Retina (tissue), 1 donor: ENCODE data around the gene FOCAD.
"Not testable (repeated sequence)": the region's sequence is repeated elsewhere in the genome, so short reads cannot be mapped to it uniquely, and the experiment has no call there.

ENCODE experiments used
- DNase-seq: peaks from one replicate; pipeline ENCODE4 v3.0.0-alpha.2; 2016

FOCAD gene

DNA sequence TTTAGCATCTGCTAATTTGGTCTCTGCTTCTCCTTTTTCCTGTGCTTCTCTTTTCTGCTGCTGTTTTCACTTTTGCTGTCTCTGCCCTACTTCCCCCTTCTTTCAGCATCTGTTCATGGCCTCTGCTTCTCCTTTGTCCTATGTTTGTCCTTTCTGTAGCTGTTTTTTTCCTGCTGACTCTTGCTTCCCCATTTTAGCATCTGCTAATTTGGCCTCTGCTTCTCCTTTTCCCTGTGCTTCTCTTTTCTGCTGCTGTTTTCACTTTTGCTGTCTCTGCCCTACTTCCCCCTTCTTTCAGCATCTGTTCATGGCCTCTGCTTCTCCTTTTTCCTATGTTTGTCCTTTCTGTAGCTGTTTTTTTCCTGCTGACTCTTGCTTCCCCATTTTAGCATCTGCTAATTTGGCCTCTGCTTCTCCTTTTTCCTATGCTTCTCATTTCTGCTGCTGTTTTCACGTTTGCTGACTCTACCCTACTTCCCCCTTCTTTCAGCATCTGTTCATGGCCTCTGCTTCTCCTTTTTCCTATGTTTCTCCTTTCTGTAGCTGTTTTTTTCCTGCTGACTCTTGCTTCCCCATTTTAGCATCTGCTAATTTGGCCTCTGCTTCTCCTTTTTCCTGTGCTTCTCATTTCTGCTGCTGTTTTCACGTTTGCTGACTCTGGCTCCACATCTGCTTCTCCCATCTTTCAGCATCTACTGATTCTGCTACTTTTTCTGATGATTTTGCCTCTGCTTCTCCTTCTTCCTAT, 290.3 kb downstream of the FOCAD start:
- not testable (repeated sequence) for DNase-seq

DNA sequence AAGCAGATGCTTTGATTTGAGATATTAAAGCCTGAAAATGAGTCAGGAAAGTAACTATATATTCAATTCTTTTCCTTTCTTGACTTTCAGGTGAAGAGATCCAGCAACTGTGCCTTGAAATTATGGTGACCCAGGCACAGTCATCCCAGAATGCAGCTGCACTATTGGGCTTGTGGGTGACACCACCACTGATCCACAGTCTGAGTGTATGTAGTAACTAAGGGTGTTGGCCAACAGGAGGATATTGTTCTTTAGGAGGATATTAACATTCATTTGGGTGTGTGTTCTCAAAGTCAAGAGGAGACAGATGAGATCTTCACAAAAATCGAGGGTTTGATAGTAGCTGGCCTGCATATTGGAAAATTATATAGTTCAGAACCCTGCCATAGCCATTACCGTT, 294.2 kb downstream of the FOCAD start:
- no peak for DNase-seq

- no peak for DNase-seq
These were observed 296.9 kb downstream of the FOCAD start for GRCh38 chr9:20980832-20981455.

DNA sequence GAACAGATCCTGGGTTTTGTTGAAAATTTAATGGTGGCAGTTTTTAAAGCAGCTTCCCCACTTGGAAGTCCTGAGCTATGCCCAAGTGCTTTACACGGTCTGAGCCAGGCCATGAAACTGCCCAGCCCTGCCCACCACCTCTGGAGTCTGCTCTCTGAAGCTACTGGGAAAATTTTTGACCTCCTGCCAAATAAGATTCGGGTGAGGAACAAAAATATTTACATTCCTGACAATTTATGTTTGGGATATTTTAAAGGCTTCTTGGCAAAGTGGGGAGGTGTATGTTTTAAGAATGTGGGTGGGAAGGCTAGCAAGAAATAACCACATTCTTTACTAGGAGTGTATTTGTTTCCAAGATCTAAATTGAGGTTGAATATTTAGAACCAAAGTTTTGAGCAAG, 297.4 kb downstream of the FOCAD start:
- DNase-seq = no peak

GRCh38 chr9:20984506-20984905, 300.4 kb downstream of the FOCAD start:
- no peak for DNase-seq

GRCh38 chr9:20985851-20986600, 302.0 kb downstream of the FOCAD start:
- DNase-seq = no peak

DNA sequence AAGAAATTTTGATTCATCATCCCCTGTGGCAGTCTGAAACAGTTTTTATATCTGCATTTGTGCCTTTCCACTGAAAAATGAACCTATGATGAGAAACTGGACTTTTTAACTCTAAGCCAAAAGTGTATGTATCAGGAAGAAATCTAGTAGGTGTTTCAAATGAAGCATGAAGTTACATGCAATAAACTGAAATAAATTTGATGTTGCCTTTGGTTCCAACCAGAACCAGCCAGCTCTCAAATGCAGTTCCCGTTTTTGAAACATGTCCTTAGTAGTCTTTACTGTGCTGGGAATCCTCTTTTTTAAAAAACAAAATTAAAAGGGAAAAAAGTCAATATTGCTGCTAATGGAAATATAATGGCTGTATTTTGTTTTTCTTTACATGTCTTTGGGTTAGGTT, 303.5 kb downstream of the FOCAD start:
- DNase-seq = no peak

- DNase-seq = no peak
These were observed 304.0 kb downstream of the FOCAD start for GRCh38 chr9:20988061-20988460.

DNA sequence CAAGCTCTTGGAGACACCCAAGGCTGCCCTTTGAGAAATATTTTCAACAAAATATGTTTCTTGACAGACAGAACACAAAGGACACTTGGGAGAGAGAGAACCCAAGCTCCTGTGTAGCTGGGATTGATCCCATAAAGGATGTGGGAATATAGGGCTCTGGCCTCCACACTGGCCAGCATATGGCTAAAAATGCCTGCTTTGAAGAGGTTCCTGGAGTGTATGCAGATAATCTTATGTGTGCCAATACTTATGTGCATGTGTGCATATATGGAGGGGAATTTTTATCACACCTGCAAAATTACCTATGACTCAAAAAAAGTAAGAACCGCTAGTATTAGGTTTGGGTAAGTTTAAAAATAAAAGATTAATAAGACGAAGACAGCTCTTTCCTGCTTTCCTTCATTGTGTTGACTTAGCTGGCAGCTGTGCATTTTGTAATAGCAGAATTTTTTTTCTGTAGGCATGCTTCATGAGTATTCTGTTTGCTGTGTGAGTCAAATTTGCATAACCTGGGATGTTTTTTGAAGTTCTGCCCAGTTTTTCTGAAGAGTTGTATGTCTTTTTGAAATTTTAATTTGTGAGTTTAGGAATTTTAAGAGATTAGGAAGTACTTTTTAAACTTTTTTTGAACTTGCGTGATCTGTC, 304.7 kb downstream of the FOCAD start:
- no peak for DNase-seq

GRCh38 chr9:20989923-20990341, 305.9 kb downstream of the FOCAD start:
- DNase-seq = no peak

DNA sequence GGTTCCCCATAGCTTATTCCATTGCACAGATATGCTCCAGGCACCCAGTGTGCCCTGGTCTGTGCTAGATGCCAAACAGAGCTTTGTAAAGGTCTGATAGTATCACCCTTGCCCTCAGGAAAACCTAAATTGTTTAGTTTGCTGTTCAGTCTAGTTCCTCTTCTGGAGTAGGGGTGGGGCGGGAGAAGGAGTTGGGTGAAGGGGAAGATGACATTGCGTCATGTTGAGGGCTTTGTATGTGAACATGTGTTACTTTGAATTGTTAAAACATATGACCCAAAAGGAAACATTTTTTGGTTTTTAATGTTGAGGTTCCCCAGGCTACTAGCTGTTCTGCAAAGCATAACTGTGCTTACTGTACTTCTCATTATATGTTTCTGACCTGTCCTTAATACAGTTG, 306.8 kb downstream of the FOCAD start:
- no peak for DNase-seq

GRCh38 chr9:20994486-20994885, 310.4 kb downstream of the FOCAD start:
- no peak for DNase-seq

- DNase-seq = no peak
These were observed 311.6 kb downstream of the FOCAD start for GRCh38 chr9:20995616-20996015.

- no peak for DNase-seq
These were observed 312.8 kb downstream of the FOCAD start for GRCh38 chr9:20996809-20997208.

DNA sequence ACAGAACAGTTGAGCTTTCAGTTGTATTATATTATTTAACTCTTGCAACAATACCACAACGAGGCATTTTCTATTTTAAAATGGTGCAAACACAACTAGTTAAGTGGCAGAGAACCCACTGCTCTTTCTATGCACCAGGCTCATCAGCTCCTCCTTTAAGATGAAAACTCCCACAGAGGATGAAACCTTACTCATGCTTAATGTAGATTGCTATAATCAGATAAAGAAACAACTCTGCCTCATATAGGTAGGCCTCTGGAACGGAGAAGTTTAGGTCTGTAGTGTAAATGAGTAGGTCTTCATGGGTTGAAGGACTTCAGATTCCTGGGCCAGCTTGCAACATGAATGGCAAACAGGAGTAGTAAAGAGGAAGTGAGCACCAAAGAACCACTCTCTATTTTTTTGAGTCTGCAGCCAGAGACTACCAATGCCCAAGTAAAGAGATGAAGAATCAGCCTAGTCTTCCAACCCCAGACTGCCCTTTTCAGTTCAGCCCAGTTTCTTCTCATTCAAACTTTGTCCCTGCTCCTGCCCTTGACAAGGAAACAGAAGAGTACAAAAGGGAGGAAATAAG, 313.5 kb downstream of the FOCAD start:
- DNase-seq = no peak

DNA sequence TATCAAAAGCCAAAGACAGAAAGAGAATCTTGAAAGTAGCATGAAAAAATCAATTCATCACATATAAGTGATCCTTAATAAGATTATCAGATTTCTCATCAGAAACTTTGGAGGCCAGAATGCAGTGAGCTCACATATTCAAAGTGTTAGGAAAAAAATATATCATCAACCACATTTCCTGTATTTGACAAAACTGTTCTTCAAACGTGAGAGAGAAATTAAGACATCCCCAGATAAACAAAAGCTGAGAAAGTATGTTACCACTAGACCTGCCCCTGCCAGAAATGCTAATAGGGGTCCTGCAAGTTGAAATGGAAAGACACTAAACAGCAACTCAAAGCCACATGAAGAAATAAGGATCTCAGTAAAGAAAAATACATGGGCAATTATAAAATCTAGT, 317.5 kb downstream of the FOCAD start:
- DNase-seq = no peak

DNA sequence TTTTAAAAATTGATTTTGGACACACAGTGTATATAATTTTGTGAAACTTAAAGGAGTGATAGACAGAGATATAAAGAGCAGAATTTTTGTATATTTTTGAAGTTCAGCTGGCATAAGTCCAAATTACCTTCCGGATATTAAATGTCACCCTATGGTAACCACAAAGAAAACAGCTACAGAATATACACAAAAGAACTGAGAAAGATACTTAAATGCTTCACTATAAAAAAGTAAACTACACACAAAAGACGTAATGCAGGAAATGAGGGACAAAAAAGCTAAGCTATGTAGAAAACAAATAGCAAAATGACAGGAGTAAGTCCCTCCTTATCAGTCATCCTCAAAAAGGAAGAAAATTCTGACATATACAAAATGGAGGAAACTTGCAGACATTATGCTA, 318.0 kb downstream of the FOCAD start:
- no peak for DNase-seq

DNA sequence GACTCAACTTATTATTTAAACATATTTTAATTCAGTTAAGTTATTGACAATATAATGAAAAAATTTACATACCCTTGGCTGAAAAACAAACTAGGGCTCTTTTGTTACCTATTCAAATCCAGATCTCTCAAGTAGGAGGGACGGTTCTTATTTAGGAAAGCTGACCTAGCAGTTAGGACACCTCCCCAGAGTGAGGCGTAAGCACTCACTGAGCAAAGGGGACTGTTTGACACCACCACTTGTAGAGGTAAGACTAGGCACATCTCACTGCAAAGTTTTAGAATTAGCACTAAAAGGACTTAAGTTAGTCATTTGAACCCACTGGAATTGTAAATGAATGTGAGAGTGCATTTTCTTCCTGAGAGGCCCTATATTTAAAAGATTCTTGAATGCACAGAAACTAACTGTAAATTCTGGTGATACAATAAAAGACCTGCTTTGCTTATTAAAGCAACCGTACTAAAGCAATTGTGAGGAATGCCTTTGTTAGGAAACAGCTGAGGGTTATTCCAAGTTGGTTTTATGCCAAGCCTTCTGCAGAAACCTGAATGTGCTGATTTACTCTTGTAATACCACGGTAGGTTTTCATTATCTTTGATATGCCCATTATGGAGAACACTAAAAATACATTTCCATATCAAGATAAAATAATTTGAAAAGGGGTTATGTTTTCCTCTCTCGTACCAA, 331.2 kb downstream of the FOCAD start:
- DNase-seq = no peak

DNA sequence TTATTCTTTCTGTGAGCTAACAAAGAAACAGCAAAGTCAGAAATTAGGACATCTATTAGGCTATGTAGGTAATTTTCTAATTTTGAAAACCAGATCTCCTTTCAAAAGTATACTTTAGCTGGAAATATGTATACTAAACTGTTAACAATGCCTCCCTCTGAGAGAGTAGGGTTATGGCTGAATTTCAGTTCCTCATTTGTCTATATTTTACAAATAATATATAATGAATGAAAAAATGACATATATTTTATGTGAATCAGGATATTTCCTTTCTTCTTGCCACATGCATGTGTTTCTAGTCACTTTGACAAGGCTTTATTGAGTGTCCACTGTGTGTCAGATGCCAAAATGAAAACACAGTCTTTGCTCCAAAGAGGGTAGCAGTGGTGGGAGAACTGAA, 331.9 kb downstream of the FOCAD start:
- no peak for DNase-seq

- DNase-seq = no peak
These were observed 332.8 kb downstream of the FOCAD start for GRCh38 chr9:21016701-21017491.

- no peak for DNase-seq
These were observed 334.1 kb downstream of the FOCAD start for GRCh38 chr9:21018177-21018576.

GRCh38 chr9:21023861-21024260, 339.8 kb downstream of the FOCAD start:
- DNase-seq = no peak
